ENCODE data around the gene UGP2.
"Not testable (repeated sequence)": the region's sequence is repeated elsewhere in the genome, so short reads cannot be mapped to it uniquely, and the experiment has no call there.

The UGP2 gene

DNA sequence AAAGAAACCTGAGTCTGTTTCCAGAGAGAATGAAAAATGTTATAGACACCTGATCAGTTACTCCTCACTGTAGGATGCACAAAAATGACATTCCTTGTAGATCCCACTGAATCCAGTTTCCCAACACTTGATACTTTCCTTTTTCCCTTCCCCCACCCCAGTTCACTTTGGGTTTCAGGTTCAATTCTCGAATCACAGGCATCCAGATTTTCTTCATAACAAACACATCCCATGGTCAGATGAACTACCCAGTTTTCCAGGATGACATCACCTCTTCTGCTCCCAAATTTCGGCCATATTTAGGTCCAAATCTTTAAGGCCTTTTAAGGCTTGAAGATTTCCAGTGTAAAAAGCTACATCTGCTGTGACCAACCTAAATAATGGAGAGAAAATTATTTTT lies 51.5 kb downstream of the UGP2 start:
- no peak for DNase-seq (ENCODE audit: low spot score)

DNA sequence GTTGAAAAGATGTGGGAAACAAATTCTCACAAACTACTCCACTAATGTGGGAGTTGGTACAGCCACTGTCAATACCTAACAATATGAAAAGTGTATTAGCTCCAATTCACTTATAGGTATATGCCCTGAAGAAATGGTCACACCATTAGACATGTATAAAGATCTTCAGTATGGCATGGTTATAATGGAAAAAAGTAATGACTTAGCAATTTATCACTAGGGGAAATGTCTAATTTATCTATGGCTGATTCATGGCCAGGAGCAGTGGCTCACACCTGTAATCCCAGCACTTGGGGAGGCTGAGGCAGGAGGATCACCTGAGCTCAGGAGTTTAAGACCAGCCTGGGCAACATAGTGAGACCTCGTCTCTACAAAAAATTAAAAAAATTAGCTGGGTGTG lies 52.5 kb downstream of the UGP2 start:
- no peak for DNase-seq (ENCODE audit: low spot score)

DNA sequence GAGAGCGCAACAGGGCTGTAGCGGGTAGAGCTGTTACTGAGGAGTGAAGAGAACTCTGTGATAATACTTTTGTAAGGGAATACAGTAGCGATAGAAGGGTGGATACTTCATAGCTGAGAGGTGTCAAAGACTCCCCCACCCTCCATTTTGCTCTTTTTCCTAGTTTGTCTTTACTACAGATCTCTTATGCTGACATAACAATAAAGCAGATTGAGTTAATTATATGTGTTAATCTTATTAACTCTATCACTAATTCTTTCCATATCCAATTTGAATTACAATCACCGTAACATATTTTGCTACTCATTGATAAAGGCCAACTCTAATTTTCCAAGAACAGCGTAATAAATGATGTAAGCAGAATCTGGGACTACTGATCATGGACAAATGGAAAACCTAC lies 57.1 kb downstream of the UGP2 start:
- DNase-seq (ENCODE audit: low spot score): no peak

DNA sequence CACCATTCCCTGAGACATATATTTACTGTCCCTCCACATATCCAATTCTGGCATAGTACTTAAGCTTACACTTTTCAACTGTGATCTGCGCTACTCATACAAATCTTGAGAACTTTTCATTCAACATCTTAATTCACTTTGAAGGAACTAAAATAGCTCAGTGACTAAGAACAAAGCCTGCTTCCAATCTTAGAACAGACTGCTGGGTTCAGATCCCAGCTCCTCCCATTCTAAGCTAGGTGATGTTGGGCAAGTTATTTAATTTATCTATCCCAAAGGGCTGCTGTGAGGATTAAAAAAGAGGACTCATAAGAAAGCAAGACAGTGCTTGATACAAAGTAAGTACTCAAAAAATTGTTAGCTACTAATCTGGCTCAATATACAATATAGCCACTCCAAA lies 57.9 kb downstream of the UGP2 start:
- DNase-seq (ENCODE audit: low spot score): no peak

DNA sequence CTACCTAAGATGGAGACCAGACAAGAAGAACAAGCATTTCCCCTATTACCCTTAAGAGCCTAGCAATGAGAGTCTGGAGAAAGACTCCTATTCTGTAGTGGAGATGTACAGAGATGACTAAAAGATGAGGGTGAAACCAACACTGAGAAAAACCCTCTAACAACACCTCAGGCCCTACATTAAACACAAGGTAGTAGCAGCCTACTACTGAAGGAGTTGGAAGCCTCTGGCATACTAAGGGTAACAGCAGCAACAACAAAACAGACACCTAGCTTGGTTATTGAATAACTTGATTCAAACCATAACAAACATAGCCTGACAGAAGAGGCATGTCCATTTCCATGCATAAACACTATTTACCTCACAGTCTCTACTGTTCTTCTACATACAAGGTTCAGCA lies 60.5 kb downstream of the UGP2 start:
- DNase-seq (ENCODE audit: low spot score): no peak

DNA sequence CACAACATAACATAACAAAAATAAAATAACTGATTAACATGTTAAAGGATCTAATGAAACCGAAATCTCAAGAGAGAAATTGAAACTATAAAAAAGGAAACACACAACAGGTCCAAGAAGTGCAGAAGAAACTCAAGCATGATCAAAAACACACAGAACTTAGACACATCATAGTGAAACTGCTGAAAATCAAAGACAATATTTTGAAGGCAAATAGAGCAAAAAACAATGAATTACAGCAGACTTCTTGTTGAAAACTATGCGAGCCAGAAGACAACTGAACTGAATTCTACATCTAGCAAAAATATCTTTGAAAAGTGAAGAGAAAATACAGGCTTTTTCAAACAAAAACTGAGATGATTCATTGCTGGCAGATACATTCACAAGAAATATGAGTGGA lies 61.3 kb downstream of the UGP2 start:
- DNase-seq (ENCODE audit: low spot score): no peak

DNA sequence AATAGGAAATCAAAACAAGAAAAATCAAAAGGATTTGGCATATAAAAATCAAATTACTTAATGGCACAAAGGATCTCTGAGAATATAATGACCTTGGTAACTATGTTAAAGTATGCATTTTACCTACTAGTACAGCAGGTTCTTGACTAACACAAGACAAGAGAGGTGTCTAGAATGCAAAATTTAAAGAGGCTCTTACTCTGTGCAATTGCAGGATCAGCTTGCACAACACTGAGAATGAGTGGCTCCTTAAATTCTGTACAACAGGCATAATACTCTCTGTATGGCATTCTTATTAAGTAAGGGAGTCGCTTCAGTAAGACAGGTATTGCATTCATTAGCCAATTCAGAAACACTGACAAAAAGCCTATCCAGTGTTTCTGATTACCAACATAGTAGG lies 72.6 kb downstream of the UGP2 start:
- DNase-seq (ENCODE audit: low spot score): no peak

DNA sequence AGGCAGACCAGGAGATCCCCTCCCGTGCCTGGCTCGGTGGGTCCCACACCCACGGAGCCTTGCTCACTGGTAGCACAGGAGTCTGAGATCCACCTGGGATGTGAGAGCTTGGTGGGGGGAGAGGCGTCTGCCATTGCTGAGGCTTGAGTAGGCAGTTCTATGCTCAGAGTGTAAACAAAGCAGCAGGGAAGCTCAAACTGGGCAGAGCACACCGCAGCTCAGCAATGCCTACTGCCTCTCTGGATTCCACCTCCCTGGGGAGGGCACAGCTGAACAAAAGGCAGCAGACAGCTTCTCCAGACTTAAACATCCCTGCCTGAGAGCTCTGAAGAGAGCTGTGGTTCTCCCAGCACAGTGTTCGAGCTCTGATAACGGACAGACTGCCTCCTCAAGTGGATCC lies 85.1 kb downstream of the UGP2 start:
- DNase-seq (ENCODE audit: low spot score): no peak

DNA sequence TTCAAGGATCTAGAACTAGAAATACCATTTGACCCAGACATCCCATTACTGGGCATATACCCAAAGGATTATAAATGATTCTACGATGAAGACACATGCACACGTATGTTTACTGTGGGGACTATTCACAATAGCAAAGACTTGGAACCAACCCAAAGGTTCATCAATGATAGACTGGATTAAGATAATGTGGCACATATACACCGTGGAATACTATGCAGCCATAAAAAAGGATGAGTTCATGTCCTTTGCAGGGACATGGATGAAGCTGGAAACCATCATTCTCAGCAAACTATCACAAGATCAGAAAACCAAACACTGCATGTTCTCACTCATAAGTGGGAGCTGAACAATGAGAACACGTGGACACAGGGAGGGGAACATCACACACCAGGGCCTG lies 90.4 kb downstream of the UGP2 start:
- not testable (repeated sequence) for DNase-seq (ENCODE audit: low spot score)

All from putamen (tissue), 1 donor.